HG02884 (cell line): ENCODE results near the gene DIAPH1.

Experiments
- ATAC-seq: cut with Tn5 transposase; IDR thresholded peaks from one replicate; pipeline ENCODE4 v1.9.1; 2021; ENCODE audit warnings: mild to moderate bottlenecking, moderate library complexity; ENCODE audit not compliant: unreplicated experiment

DIAPH1 gene

GRCh38 chr5:141522301-141522700, 96.5 kb downstream of the DIAPH1 start:
- ATAC-seq: no peak

- no peak for ATAC-seq
Observed at GRCh38 chr5:141521244-141521781, 97.5 kb downstream of the DIAPH1 start.

GRCh38 chr5:141519605-141520565, 98.9 kb downstream of the DIAPH1 start:
- ATAC-seq: no peak

GRCh38 chr5:141518618-141519015, 100.2 kb downstream of the DIAPH1 start:
- ATAC-seq: no peak

- ATAC-seq: no peak
Observed at GRCh38 chr5:141517880-141518617, 100.8 kb downstream of the DIAPH1 start.

- no peak for ATAC-seq
Observed at GRCh38 chr5:141517312-141517711, 101.5 kb downstream of the DIAPH1 start.

GRCh38 chr5:141516672-141517025, 102.2 kb downstream of the DIAPH1 start:
- no peak for ATAC-seq

- ATAC-seq: no peak
Observed at GRCh38 chr5:141515946-141516671, 102.7 kb downstream of the DIAPH1 start.

- ATAC-seq: no peak
Observed at GRCh38 chr5:141515141-141515540, 103.7 kb downstream of the DIAPH1 start.

GRCh38 chr5:141514330-141515133, 104.3 kb downstream of the DIAPH1 start:
- peak; percentile 4 for ATAC-seq

- ATAC-seq: peak; percentile 32
Observed at GRCh38 chr5:141513627-141514329, 105.0 kb downstream of the DIAPH1 start.

GRCh38 chr5:141512911-141513626, 105.7 kb downstream of the DIAPH1 start:
- no peak for ATAC-seq

GRCh38 chr5:141512390-141512910, 106.3 kb downstream of the DIAPH1 start:
- no peak for ATAC-seq

- no peak for ATAC-seq
Observed at GRCh38 chr5:141511771-141512325, 107.0 kb downstream of the DIAPH1 start.

- peak; percentile 22 for ATAC-seq
Observed at GRCh38 chr5:141510850-141511601, 107.8 kb downstream of the DIAPH1 start.

GRCh38 chr5:141510160-141510559, 108.6 kb downstream of the DIAPH1 start:
- no peak for ATAC-seq

GRCh38 chr5:141508798-141509611, 109.8 kb downstream of the DIAPH1 start:
- no peak for ATAC-seq
